K562 (cell line): ENCODE data around the gene ZNF668. TPM values are rescaled to one million over a fixed set of nuclear protein-coding genes. Genes with fewer than 3 reads are reported as not detected.

Experiments used
- ATF1 ChIP-seq, 2 experiments: fragments of 450-650 bp in 1 of 2; IDR thresholded peaks; 2 replicates each; pipeline ENCODE4 v1.6.1; 2016; ENCODE audit warnings: missing compliant biosample characterization in 1 of 2, missing genetic modification characterization in 1 of 2
- BCLAF1 ChIP-seq, 2 experiments: fragments of 450-650 bp in 1 of 2; IDR thresholded peaks; 2 replicates each; pipeline ENCODE4 v1.6.1; 2011 to 2017; ENCODE audit warnings: low read depth in 2 of 2, antibody characterized with exemption in 1 of 2, borderline replicate concordance in 1 of 2, low read length in 1 of 2, mild to moderate bottlenecking in 1 of 2, mixed read lengths in 1 of 2; ENCODE audit not compliant: control insufficient read depth in 1 of 2
- DMBX1 ChIP-seq: fragments of 250-450 bp; sonication (Bioruptor Pico); IDR thresholded peaks from 2 replicates; pipeline ENCODE4 v1.8.0; 2022; ENCODE audit warnings: inconsistent platforms, mild to moderate bottlenecking, moderate library complexity, borderline replicate concordance
- ETS2 ChIP-seq: IDR thresholded peaks from 2 replicates; pipeline ENCODE4 v1.6.1; 2016; ENCODE audit warnings: borderline replicate concordance, missing genetic modification characterization, mild to moderate bottlenecking, moderate library complexity, missing compliant biosample characterization; ENCODE audit not compliant: poor library complexity, severe bottlenecking
- GTF2E2 ChIP-seq: fragments of 200-800 bp; sonication (Bioruptor generic); IDR thresholded peaks from 2 replicates; pipeline ENCODE4 v1.6.1; 2016; ENCODE audit warnings: missing genetic modification characterization, missing compliant biosample characterization
- MBD1 ChIP-seq: fragments of 250-450 bp; sonication (Bioruptor Pico); IDR thresholded peaks from 2 replicates; pipeline ENCODE4 v1.8.0; 2022; ENCODE audit warnings: inconsistent platforms
- MCM3 ChIP-seq: fragments of 450-650 bp; IDR thresholded peaks from 2 replicates; pipeline ENCODE4 v1.6.1; 2016
- MCM7 ChIP-seq, 2 experiments: fragments of 450-650 bp; IDR thresholded peaks; 2 replicates each; pipeline ENCODE4 v1.6.1; 2016 to 2018
- NELFE ChIP-seq: IDR thresholded peaks from 2 replicates; pipeline ENCODE4 v1.6.1; 2011; ENCODE audit warnings: mild to moderate bottlenecking; ENCODE audit not compliant: insufficient read depth, insufficient read length
- PYGO2 ChIP-seq: fragments of 450-650 bp; IDR thresholded peaks from 2 replicates; pipeline ENCODE4 v1.6.1; 2016; ENCODE audit warnings: mild to moderate bottlenecking, missing genetic modification characterization, moderate library complexity, missing compliant biosample characterization
- SMC3 ChIP-seq: conservative IDR thresholded peaks from 2 replicates; pipeline ENCODE4 v1.6.1; 2011; ENCODE audit warnings: low read depth, low read length, improper control_type of control experiment; ENCODE audit not compliant: insufficient read depth
- TAL1 ChIP-seq: fragments of 450-650 bp; IDR thresholded peaks from 2 replicates; pipeline ENCODE4 v1.6.1; 2016; ENCODE audit warnings: mild to moderate bottlenecking
- TFAP4 ChIP-seq: sonication (generic); formaldehyde crosslinking; IDR thresholded peaks from 2 replicates; pipeline ENCODE4 v1.8.0; 2022; ENCODE audit warnings: missing genetic modification reagents, mild to moderate bottlenecking, moderate library complexity, borderline replicate concordance
- ZBTB1 ChIP-seq: sonication (generic); formaldehyde crosslinking; IDR thresholded peaks from 2 replicates; pipeline ENCODE4 v1.8.1; 2023; ENCODE audit warnings: missing genetic modification reagents, low read depth, mild to moderate bottlenecking, borderline replicate concordance
- ZNF445 ChIP-seq: fragments of 250-450 bp; sonication (Bioruptor Pico); IDR thresholded peaks from 2 replicates; pipeline ENCODE4 v1.4.0; 2020; ENCODE audit warnings: low read depth, mild to moderate bottlenecking, moderate library complexity
- ZNF740 ChIP-seq, 3 experiments: fragments of 200-800 bp in 1 of 3; sonication (Bioruptor generic) in 1 of 3; sonication (generic) in 1 of 3; formaldehyde crosslinking in 1 of 3; IDR thresholded peaks; 2 replicates each; pipeline versions ENCODE4 v1.6.1 to v1.8.0; 2016 to 2022; ENCODE audit warnings: mild to moderate bottlenecking in 2 of 3, missing compliant biosample characterization in 2 of 3, missing genetic modification characterization in 2 of 3, missing genetic modification reagents in 1 of 3
- ZNF785 ChIP-seq: fragments of 250-450 bp; sonication (Bioruptor Pico); IDR thresholded peaks from 2 replicates; pipeline ENCODE4 v1.4.0; 2020; ENCODE audit warnings: mild to moderate bottlenecking
- polyA plus RNA-seq, 8 experiments: library from polyadenylated mRNA; depleted of rRNA in 4 of 8; stranded (reverse) in 5 of 8; unstranded in 3 of 8; fragments of >200 nt; fragmentation: Nextera tagmentation in 2 of 8; fragmentation: Illumina TruSeq in 1 of 8; extraction: Ambion mirVana in 2 of 8; extraction: Trizol in 1 of 8; gene quantifications; 2 replicates each; pipeline versions ENCODE4 v1.2.1 to v1.2.3, GENCODE V29; 2011 to 2014; ENCODE audit warnings: inconsistent platforms in 1 of 8, missing spikeins in 1 of 8
- total RNA-seq, 7 experiments: library from RNA; depleted of rRNA in 6 of 7; stranded (reverse); fragments of >200 nt in 6 of 7; fragmentation: Illumina TruSeq in 2 of 7; extraction: Trizol in 2 of 7; gene quantifications; 2 replicates each; pipeline versions ENCODE4 v1.2.1 to v1.2.3, GENCODE V29; 2011 to 2021; ENCODE audit warnings: low replicate concordance in 1 of 7

Gene ZNF668
- total and polyA plus RNA-seq, 9 of the 15 experiments (the other 6 are each of a cell fraction or from before 2014, with no cell fraction given): 0.04 to 15.3 (median 3.8) TPM; not detected in 1

- TF ChIP-seq DMBX1 (CRISPR knock-in tag) (no peak), ZNF740 (CRISPR knock-in tag; IDR thresholded peaks at IDR 0.05) (no peak), ZNF740 (tag; IDR thresholded peaks at IDR 0.05) (no peak), TAL1 (no peak), NELFE (no peak), BCLAF1 (IDR thresholded peaks at IDR 0.05; ENCODE audit: borderline replicate concordance in 1 of 2, control insufficient read depth in 1 of 2, low read depth in 2 of 2, low read length in 1 of 2) (no peak), TFAP4 (CRISPR knock-in tag) (peak; percentile 79), ATF1 (CRISPR knock-in tag; IDR thresholded peaks at IDR 0.05) (no peak), ATF1 (tag; IDR thresholded peaks at IDR 0.05) (peak; percentile 97), PYGO2 (no peak), ZNF445 (CRISPR knock-in tag) (no peak), MBD1 (CRISPR knock-in tag) (no peak), GTF2E2 (tag) (no peak), MCM7 (IDR thresholded peaks at IDR 0.05) (no peak), SMC3 (no peak), MCM3 (no peak), ZBTB1 (CRISPR knock-in tag) (no peak), ETS2 (tag) (no peak), ZNF785 (CRISPR knock-in tag) (no peak)
These were observed 34.2 kb upstream of the ZNF668 start, which contains the start of gene BCKDK (continued) for GRCh38 chr16:31108035-31108793.
